ENCODE results near the gene MMUT.
"Not testable (repeated sequence)": the region's sequence is repeated elsewhere in the genome, so short reads cannot be mapped to it uniquely, and the experiment has no call there.

Gene MMUT

GRCh38 chr6:49462927-49463611 lies at the start of gene MMUT, which contains the start of gene CENPQ:
MMUT (minus strand) TSS chr6:49463253; CDS start chr6:49459466, 3,787 bp downstream.
CENPQ (plus strand) TSS chr6:49463370; CDS start chr6:49470177, 6,807 bp downstream.
- peak; percentile 96 for DNase-seq

GRCh38 chr6:49509342-49509741 lies 46.3 kb upstream of the MMUT start:
- DNase-seq = no peak

DNA sequence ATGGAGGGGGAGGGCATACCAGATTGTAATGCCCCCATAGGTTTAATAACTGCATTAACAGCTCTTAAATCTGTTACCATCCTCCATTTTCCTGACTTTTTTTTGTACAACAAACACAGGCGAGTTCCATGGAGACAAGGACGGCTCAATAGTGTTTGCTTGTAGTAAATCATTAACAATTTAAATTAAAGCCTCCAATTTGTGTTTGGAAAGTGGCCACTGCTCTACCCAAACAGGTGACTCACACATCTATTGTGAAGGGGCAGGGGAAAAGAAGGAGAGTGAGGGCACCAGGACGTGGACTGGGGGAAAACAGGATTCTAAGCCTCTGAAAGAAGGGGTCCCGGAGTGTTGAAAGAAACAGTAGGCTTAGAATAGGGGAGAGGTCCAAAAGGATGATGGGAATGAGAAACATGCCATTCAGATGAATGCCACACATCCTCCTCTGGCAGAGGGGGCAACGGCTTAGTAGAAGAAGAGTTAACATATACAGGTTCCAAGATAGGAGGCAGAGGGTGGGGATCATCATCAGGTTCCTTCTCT lies 43.6 kb upstream of the MMUT start:
- DNase-seq = no peak

GRCh38 chr6:49504666-49505065 lies 41.6 kb upstream of the MMUT start:
- no peak for DNase-seq

- no peak for DNase-seq
Measured at GRCh38 chr6:49499623-49500022, 36.6 kb upstream of the MMUT start, which contains the start of gene GLYATL3. GLYATL3 (plus strand) TSS chr6:49499923; CDS start chr6:49511991, 12,068 bp downstream.

DNA sequence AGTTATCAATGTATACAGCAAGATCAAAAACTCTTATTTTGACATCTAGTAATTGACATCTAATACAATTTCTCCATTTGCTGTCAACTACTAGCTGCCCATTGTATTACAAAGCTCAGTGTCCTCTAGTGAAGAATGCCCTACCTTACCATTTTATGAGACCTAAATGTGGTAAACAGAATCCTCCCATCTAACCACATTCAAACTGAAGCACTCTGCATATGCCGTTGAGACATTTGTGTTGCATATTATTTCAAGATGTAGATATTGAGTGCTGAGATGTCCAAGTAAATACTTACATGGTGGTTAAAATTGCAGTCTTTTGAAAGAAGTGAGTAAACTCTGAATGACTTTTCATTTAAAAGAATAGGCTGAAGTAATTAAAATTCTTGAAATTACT lies 36.1 kb upstream of the MMUT start:
- no peak for DNase-seq

DNA sequence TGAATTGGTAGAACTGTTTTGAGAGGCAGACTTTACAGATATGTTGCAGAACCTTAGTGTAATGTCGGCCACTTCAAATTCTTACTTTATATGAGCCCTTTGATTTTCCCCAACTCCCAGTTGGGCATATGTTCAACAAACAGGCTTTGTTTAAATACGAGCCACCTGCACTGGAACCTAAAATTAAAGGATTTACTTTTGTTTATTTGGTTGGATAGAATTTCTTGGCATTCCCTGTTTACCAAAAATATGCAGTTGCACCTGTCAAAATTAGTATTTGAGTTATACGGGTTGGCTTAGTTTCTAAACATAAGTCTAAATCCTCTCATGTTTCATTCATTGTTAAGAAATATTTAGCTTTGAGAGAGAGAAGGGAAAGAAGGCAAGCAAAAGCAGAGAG lies 34.3 kb upstream of the MMUT start:
- no peak for DNase-seq

- DNase-seq = no peak
Measured at GRCh38 chr6:49490633-49491032, 27.6 kb upstream of the MMUT start.

DNA sequence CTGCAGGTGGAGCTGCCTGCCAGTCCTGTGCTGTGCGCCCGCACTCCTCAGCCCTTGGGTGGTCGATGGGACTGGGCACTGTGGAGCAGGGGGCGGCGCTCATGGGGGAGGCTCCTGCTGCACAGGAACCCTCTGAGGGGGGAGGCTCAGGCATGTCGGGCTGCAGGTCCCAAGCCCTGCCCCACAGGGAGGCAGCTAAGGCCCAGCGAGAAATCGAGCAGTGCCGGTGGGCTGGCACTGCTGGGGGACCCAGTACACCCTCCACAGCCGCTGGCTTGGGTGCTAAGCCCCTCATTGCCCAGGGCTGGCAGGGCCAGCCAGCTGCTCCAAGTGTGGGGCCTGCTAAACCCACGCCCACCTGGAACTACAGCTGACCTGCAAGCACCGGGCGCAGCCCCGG lies 20.3 kb upstream of the MMUT start:
- DNase-seq = not testable (repeated sequence)

DNA sequence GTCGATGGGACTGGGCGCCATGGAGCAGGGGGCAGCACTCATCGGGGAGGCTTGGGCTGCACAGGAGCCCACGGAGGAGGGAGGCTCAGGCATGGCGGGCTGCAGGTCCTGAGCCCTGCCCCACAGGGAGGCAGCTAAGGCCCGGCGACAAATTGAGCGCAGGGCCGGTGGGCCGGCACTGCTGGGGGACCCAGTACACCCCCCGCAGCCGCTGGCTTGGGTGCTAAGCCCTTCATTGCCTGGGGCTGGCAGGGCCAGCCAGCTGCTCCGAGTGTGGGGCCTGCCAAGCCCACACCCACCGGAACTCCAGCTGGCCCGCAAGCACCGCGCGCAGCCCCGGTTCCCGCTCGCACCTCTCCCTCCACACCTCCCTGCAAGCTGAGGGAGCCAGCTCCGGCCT lies 18.8 kb upstream of the MMUT start:
- not testable (repeated sequence) for DNase-seq

DNA sequence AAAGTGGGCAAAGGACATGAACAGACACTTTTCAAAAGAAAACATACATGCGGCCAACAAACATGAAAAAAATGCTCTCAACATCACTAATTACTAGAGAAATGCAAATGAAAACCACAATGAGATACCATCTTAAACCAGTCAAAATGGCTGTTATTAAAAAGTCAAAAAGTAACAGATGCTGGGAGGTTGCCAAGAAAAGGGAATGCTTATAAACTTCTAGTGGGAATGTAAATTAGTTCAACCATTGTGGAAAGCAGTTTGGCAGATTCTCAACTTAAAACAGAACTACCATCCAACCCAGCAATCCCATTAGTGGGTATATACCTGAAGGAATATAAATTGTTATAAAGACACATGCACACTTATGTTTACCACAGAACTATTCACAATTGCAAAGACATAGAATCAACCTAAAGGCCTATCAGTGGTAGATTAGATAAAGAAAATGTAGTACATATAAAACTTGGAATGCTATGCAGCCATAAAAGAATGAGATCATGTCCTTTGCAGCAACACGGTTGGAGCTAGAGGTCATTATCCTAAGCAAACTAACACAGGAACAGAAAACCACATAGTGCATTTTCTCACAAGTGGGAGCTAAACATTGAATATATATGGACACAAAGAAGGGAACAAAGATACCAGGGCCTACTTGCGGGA lies 16.4 kb upstream of the MMUT start:
- no peak for DNase-seq

- not testable (repeated sequence) for DNase-seq
Measured at GRCh38 chr6:49476564-49476963, 13.5 kb upstream of the MMUT start.

- DNase-seq = no peak
Measured at GRCh38 chr6:49468042-49468441, 5.0 kb upstream of the MMUT start.

DNA sequence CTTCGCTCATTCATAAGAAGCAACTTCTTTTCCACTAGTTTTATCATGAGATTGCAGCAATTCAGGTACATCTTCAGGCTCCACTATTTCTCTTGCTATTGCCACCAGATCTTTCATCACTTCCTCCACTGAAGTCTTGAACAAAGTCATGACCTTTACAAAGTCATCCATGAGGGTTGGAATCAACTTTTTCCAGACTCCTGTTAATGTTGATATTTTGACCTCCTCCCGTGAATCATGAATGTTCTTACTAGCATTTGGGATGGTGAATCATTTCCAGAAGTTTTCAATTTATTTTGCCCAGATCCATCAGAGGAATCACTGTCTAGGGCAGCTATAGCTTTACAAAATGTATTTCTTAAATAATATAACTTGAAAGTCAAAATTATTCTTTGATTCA lies 1.6 kb upstream of the MMUT start:
- DNase-seq = no peak

- no peak for DNase-seq
Measured at GRCh38 chr6:49463612-49463967, 537 bp upstream of the MMUT start.

DNA sequence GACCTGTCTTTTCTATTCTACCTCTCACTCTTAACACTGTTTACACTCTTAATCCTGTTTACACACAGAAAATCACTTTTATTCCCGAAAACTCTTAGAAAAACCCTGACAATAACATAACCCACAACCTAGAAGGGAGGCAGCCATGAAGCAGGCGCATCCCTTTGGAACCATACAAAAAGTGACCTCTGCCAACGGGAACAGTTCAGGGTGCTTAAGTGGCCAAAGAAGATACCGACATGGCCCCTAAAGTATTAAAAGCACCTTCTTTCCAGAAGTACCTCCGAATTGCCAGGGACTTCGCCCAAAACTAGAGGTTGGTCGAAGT lies 490 bp downstream of the MMUT start:
- DNase-seq = no peak

DNA sequence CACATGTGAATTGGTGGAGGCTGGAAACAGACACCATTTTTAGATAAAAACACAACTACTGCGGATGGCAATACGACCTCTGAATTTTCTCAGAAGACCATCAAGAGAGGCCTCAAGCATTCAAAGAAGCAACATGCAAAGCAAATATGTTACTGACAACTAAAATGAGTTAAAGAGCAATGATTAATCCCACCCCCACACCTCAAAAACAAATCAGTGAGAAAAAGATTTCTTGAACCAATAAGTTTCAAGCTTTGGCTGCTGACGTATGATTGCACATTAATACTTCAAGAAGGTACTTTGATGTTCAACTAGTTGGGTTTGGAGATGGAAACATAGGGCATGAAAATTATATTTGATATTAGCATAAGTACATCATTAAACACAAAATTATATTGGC lies 982 bp downstream of the MMUT start:
- DNase-seq = no peak

- no peak for DNase-seq
Measured at GRCh38 chr6:49457771-49458170, 5.3 kb downstream of the MMUT start.

DNA sequence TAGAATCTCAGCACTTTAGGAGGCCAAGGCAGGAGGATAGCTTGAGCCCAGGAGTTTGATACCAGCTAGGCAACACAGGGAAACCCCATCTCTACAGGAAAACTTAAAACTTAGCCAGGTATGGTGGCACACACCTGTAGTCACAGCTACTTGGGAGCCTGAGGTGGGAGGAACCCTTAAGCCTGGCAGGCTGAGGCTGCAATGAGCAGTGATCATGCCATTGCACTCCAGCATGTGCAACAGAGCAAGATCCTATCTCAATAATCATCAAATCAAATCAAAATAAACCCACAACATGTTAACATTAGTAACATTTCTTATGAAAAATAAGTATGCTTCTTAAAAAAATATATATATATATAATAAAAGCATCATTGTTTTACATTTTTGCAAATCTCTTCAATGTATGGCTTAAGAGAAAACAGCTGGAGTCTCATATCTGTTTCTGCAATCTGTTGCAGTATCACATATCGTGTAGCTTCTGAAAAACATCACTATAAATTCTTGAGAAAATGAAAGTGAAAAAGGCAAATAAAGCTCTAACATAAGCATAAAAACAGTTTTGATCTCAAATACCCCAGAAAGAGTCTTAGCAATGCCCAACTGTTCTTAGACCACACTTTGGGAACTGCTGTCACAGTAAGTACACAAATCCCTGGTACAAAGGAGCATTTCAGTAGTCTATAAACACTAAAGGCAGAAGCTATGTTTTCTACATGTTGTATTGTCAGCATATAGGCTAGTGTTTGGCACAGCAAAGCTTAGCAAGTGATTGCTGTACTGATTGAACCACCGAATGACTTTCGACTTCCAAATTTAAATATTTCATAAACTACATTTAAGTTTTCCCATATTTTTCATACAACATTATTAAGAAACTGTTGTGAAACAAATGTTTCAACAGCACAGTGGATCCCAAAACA lies 8.0 kb downstream of the MMUT start:
- no peak for DNase-seq

GRCh38 chr6:49453221-49453620 lies 9.8 kb downstream of the MMUT start:
- no peak for DNase-seq

DNA sequence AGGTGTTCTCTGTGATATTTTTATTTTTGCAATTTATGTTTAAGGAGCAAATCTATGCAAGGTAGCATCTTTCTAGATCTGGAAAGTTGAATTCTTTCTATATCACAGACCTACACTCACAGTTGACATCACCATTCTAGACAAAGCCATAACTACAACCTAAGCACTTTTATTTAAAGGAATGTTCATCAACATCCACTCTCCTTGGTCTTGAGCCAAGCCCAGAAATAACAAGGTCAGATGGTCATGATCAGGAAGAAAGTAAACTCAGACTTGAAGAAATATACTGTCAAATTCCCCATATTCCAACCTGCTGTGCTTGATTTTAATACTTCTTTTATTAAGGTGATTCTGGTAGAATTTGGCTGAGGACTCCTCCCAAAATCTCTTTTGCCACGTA lies 32.2 kb downstream of the MMUT start:
- no peak for DNase-seq

- DNase-seq = no peak
Measured at GRCh38 chr6:49430187-49430586, 32.9 kb downstream of the MMUT start.

DNA sequence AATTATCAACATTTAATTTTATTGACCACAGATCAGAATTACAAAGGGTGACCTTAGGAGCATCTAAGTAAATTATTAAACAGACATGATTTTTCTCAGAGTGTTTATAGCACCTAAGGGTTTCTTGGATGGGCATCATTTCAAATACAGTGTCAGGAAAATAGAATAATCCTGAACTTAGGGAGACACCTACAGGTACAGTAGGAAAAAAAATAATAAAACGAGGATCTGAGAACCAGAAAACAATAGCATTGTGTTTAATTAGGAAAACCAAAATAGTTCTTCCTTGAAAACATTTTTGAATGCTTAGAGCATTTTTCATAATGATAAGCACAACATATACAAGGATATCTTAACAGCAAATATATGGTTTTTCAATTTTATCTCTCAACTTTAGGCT lies 39.2 kb downstream of the MMUT start:
- no peak for DNase-seq

Data from midbrain (tissue), 1 donor.